Smooth muscle cell (in vitro differentiated cells): ENCODE data around the gene RFLNA. TPM values are rescaled to one million over a fixed set of nuclear protein-coding genes. Genes with fewer than 3 reads are reported as not detected.
A peak's percentile ranks its signal among the peaks of the same experiment; 100 is the strongest.

ENCODE experiments used
- DNase-seq: peaks from one replicate; lab custom pipeline; 2025; ENCODE audit not compliant: unreplicated experiment; lab: John Stamatoyannopoulos, UW
- H2AFZ ChIP-seq: fragments of 200-600 bp; sonication (generic); 2 replicates; pipeline ENCODE4 v1.6.0; 2016; ENCODE audit warnings: antibody characterized with exemption, low read depth, mild to moderate bottlenecking
- H3F3A ChIP-seq: fragments of 200-600 bp; sonication (generic); 2 replicates; pipeline ENCODE4 v1.6.0; 2017; ENCODE audit warnings: antibody characterized with exemption, low read depth
- H3K27ac ChIP-seq: fragments of 200-600 bp; sonication (generic); 2 replicates; pipeline ENCODE4 v1.5.1; 2016; ENCODE audit warnings: low read depth, mild to moderate bottlenecking
- H3K27me3 ChIP-seq: fragments of 200-600 bp; sonication (generic); 2 replicates; pipeline ENCODE4 v1.6.1; 2016; ENCODE audit warnings: low read depth, mild to moderate bottlenecking
- H3K36me3 ChIP-seq: fragments of 200-600 bp; sonication (generic); 2 replicates; pipeline ENCODE4 v1.5.1; 2016; ENCODE audit warnings: low read depth
- H3K4me1 ChIP-seq: fragments of 200-600 bp; sonication (generic); 2 replicates; pipeline ENCODE4 v1.5.1; 2016; ENCODE audit warnings: low read depth
- H3K4me2 ChIP-seq: fragments of 200-600 bp; sonication (generic); 2 replicates; pipeline ENCODE4 v1.6.0; 2016; ENCODE audit warnings: mild to moderate bottlenecking
- H3K4me3 ChIP-seq: fragments of 200-600 bp; sonication (generic); 2 replicates; pipeline ENCODE4 v1.5.1; 2016; ENCODE audit warnings: mild to moderate bottlenecking
- H3K79me2 ChIP-seq: fragments of 200-600 bp; sonication (generic); 2 replicates; pipeline ENCODE4 v1.6.0; 2016; ENCODE audit warnings: low read depth, mild to moderate bottlenecking
- H3K9ac ChIP-seq: fragments of 200-600 bp; sonication (generic); 2 replicates; pipeline ENCODE4 v1.6.0; 2016; ENCODE audit warnings: low read depth
- H3K9me3 ChIP-seq: fragments of 200-600 bp; sonication (generic); replicated peaks from 2 replicates; pipeline ENCODE4 v1.5.1; 2016; ENCODE audit warnings: low read depth
- H4K20me1 ChIP-seq: fragments of 200-600 bp; sonication (generic); 2 replicates; pipeline ENCODE4 v1.6.0; 2016; ENCODE audit warnings: low read depth
- CTCF ChIP-seq: fragments of 200-600 bp; sonication (generic); IDR thresholded peaks from 2 replicates; pipeline ENCODE4 v1.5.1; 2017; ENCODE audit warnings: borderline replicate concordance, mild to moderate bottlenecking, antibody characterized with exemption; ENCODE audit not compliant: insufficient read depth, poor library complexity, severe bottlenecking
- WGBS: methylation state at CpG from one replicate; pipeline ENCODE4 v1.1.7; 2016; ENCODE audit warnings: low lambda C conversion rate; 5-methylcytosine and 5-hydroxymethylcytosine counted together
- polyA plus RNA-seq: library from polyadenylated mRNA; unstranded; fragments of >200 nt; fragmentation: Nextera tagmentation; extraction: Ambion mirVana; gene quantifications from 2 replicates; pipeline ENCODE4 v1.2.1, GENCODE V29; 2016
- total RNA-seq: library from RNA; depleted of rRNA; stranded (reverse); fragments of >200 nt; gene quantifications from 2 replicates; pipeline ENCODE4 v1.2.3, GENCODE V29; 2014

RFLNA gene
- total and polyA plus RNA-seq, 2 experiments from 2014 or later, result 30.2 to 51.5 TPM

GRCh38 chr12:124277394-124278241 lies 17.3 kb upstream of the RFLNA start:
- H3K79me2 ChIP-seq, result no peaks in the 10 kb centered on the region
- TF ChIP-seq CTCF, result no peak
- H3K27me3 ChIP-seq, result no peaks in the 10 kb centered on the region
- peaks cover 3% of the 10 kb centered on the region for H3K4me1 ChIP-seq
- no peak overlapping the region for H3K4me3 ChIP-seq
- no peak overlapping the region for H2AFZ ChIP-seq
- DNase-seq, result no peak
- no peaks in the 10 kb centered on the region for H4K20me1 ChIP-seq
- 67% methylated on average over 14 of the region's 16 CpGs for WGBS
- H3K4me2 ChIP-seq, result no peak overlapping the region
- H3K9ac ChIP-seq, result no peak overlapping the region
- H3K36me3 ChIP-seq, result no peaks in the 10 kb centered on the region
- no peaks in the 10 kb centered on the region for H3F3A ChIP-seq
- no peak overlapping the region for H3K27ac ChIP-seq
- no peaks in the 10 kb centered on the region for H3K9me3 ChIP-seq

GRCh38 chr12:124278389-124279101 lies 16.3 kb upstream of the RFLNA start:
- Histone ChIP-seq H3K4me1 (peaks cover 3% of the 10 kb centered on the region), H3K36me3 (no peaks in the 10 kb centered on the region), H3K9me3 (no peaks in the 10 kb centered on the region), H3F3A (no peaks in the 10 kb centered on the region), H2AFZ (peak overlapping the region; percentile 7), H3K9ac (no peak overlapping the region), H3K4me2 (no peak overlapping the region), H3K79me2 (no peaks in the 10 kb centered on the region), H3K27me3 (no peaks in the 10 kb centered on the region), H3K4me3 (no peak overlapping the region), H4K20me1 (no peaks in the 10 kb centered on the region), H3K27ac (no peak overlapping the region)
- no peak for TF ChIP-seq CTCF
- DNase-seq, result no peak
- 37% methylated on average over 20 of the region's 20 CpGs for WGBS

GRCh38 chr12:124279315-124279714 lies 15.6 kb upstream of the RFLNA start:
- no peaks in the 10 kb centered on the region for H3K27me3 ChIP-seq
- DNase-seq, result no peak

More at GRCh38 chr12:124279315-124279714, 15.6 kb upstream of the RFLNA start:
- no peaks in the 10 kb centered on the region for H3K36me3 ChIP-seq
- peaks cover 3% of the 10 kb centered on the region for H3K4me1 ChIP-seq
- no peak overlapping the region for H3K27ac ChIP-seq
- no peaks in the 10 kb centered on the region for H3F3A ChIP-seq
- no peak overlapping the region for H3K9ac ChIP-seq
- H3K4me2 ChIP-seq, result no peak overlapping the region
- no peaks in the 10 kb centered on the region for H3K9me3 ChIP-seq
- TF ChIP-seq CTCF, result no peak
- H2AFZ ChIP-seq, result no peak overlapping the region
- H3K4me3 ChIP-seq, result no peak overlapping the region
- H4K20me1 ChIP-seq, result no peaks in the 10 kb centered on the region
- H3K79me2 ChIP-seq, result no peaks in the 10 kb centered on the region
- 92% methylated on average over 11 of the region's 11 CpGs for WGBS
